SK-N-MC (cell line): ENCODE data around the gene RGS9.

Experiments
- DNase-seq: peaks from one replicate; pipeline ENCODE4 v3.0.0-alpha.2; 2011; ENCODE audit warnings: low read depth, low spot score
- H3K27ac ChIP-seq: fragments of 200-600 bp; sonication (generic); 2 replicates; pipeline ENCODE4 v1.5.1; 2016; ENCODE audit warnings: mixed run types
- H3K36me3 ChIP-seq: fragments of 200-600 bp; sonication (generic); 2 replicates; pipeline ENCODE4 v1.6.1; 2017; ENCODE audit warnings: antibody characterized with exemption, low read length, mixed read lengths; ENCODE audit not compliant: insufficient read depth
- H3K4me3 ChIP-seq: fragments of 200-600 bp; sonication (generic); 2 replicates; pipeline ENCODE4 v1.5.1; 2016
- H3K9ac ChIP-seq: fragments of 200-600 bp; sonication (generic); 2 replicates; pipeline ENCODE4 v1.8.0; 2017; ENCODE audit warnings: mixed run types, mixed read lengths; ENCODE audit not compliant: insufficient read length
- H3K9me3 ChIP-seq: fragments of 200-600 bp; sonication (generic); 2 replicates; pipeline ENCODE4 v1.6.1; 2017; ENCODE audit warnings: low read depth, mild to moderate bottlenecking, antibody characterized with exemption, low read length, moderate library complexity, mixed read lengths
- EZH2 ChIP-seq: fragments of 200-600 bp; sonication (generic); IDR thresholded peaks from one replicate; pipeline ENCODE4 v1.6.1; 2017; ENCODE audit warnings: antibody characterized with exemption
- FOXP2 ChIP-seq: optimal IDR thresholded peaks from 2 replicates; pipeline ENCODE3; 2011; ENCODE audit warnings: mild to moderate bottlenecking, moderate library complexity; ENCODE audit not compliant: insufficient read depth; ENCODE audit errors: extremely low read length, control extremely low read depth
- POLR2AphosphoS5 ChIP-seq: IDR thresholded peaks from 2 replicates; pipeline ENCODE4 v1.6.1; 2012; ENCODE audit warnings: mild to moderate bottlenecking, low read depth, low read length, borderline replicate concordance

Gene RGS9

GRCh38 chr17:65143889-65144604 lies 6.9 kb downstream of the RGS9 start:
- H3K4me3 ChIP-seq, result no peak overlapping the region
- H3K9ac ChIP-seq, result no peak overlapping the region
- no peaks in the 10 kb centered on the region for H3K36me3 ChIP-seq
- TF ChIP-seq FOXP2, result no peak
- no peak for TF ChIP-seq EZH2
- TF ChIP-seq POLR2AphosphoS5, result no peak
- no peak for DNase-seq
- no peaks in the 10 kb centered on the region for H3K9me3 ChIP-seq
- H3K27ac ChIP-seq, result no peak overlapping the region

GRCh38 chr17:65145743-65146142 lies 8.6 kb downstream of the RGS9 start:
- Histone ChIP-seq H3K9ac (no peak overlapping the region), H3K27ac (no peak overlapping the region), H3K36me3 (no peaks in the 10 kb centered on the region), H3K9me3 (no peaks in the 10 kb centered on the region), H3K4me3 (no peak overlapping the region)
- TF ChIP-seq FOXP2, result no peak
- no peak for TF ChIP-seq EZH2
- TF ChIP-seq POLR2AphosphoS5, result no peak
- no peak for DNase-seq

GRCh38 chr17:65147955-65148354 lies 10.8 kb downstream of the RGS9 start:
- Histone ChIP-seq H3K9me3 (no peaks in the 10 kb centered on the region), H3K4me3 (no peak overlapping the region), H3K27ac (no peak overlapping the region), H3K36me3 (no peaks in the 10 kb centered on the region), H3K9ac (no peak overlapping the region)
- no peak for DNase-seq
- TF ChIP-seq FOXP2 (no peak), POLR2AphosphoS5 (no peak), EZH2 (no peak)

- no peaks in the 10 kb centered on the region for H3K9me3 ChIP-seq
- no peak for TF ChIP-seq FOXP2
- TF ChIP-seq EZH2, result no peak
- H3K27ac ChIP-seq, result no peak overlapping the region
- no peak overlapping the region for H3K4me3 ChIP-seq
- no peak overlapping the region for H3K9ac ChIP-seq
- no peaks in the 10 kb centered on the region for H3K36me3 ChIP-seq
- no peak for DNase-seq
Observed at GRCh38 chr17:65154770-65155589, 17.8 kb downstream of the RGS9 start.

- Histone ChIP-seq H3K27ac (no peak overlapping the region), H3K4me3 (no peak overlapping the region), H3K9ac (no peak overlapping the region), H3K9me3 (no peaks in the 10 kb centered on the region), H3K36me3 (no peaks in the 10 kb centered on the region)
- no peak for TF ChIP-seq EZH2
- no peak for TF ChIP-seq FOXP2
- no peak for TF ChIP-seq POLR2AphosphoS5
- DNase-seq, result no peak
Observed at GRCh38 chr17:65155622-65156021, 18.5 kb downstream of the RGS9 start.

- no peak for DNase-seq
- Histone ChIP-seq H3K9ac (no peak overlapping the region), H3K36me3 (no peaks in the 10 kb centered on the region), H3K9me3 (no peaks in the 10 kb centered on the region), H3K4me3 (no peak overlapping the region), H3K27ac (no peak overlapping the region)
- no peak for TF ChIP-seq FOXP2
- no peak for TF ChIP-seq EZH2
- TF ChIP-seq POLR2AphosphoS5, result no peak
Observed at GRCh38 chr17:65156185-65156834, 19.1 kb downstream of the RGS9 start.

GRCh38 chr17:65156835-65157565 lies 19.8 kb downstream of the RGS9 start:
- H3K9ac ChIP-seq, result no peak overlapping the region
- H3K9me3 ChIP-seq, result no peaks in the 10 kb centered on the region
- no peak overlapping the region for H3K27ac ChIP-seq
- TF ChIP-seq EZH2 (no peak), POLR2AphosphoS5 (no peak), FOXP2 (no peak)
- DNase-seq, result no peak
- H3K4me3 ChIP-seq, result no peak overlapping the region
- H3K36me3 ChIP-seq, result no peaks in the 10 kb centered on the region

- no peaks in the 10 kb centered on the region for H3K36me3 ChIP-seq
- H3K9ac ChIP-seq, result no peak overlapping the region
- TF ChIP-seq FOXP2 (no peak), POLR2AphosphoS5 (no peak), EZH2 (no peak)
- no peak for DNase-seq
- H3K9me3 ChIP-seq, result no peaks in the 10 kb centered on the region
- no peak overlapping the region for H3K27ac ChIP-seq
- H3K4me3 ChIP-seq, result no peak overlapping the region
Observed at GRCh38 chr17:65158041-65158440, 20.9 kb downstream of the RGS9 start.
